GM19467 (cell line): ENCODE data around the gene PTPRZ1.
A peak's percentile ranks its signal among the peaks of the same experiment; 100 is the strongest.

ENCODE experiments used
- ATAC-seq: cut with Tn5 transposase; IDR thresholded peaks from one replicate; pipeline ENCODE4 v1.9.1; 2021; ENCODE audit warnings: mild to moderate bottlenecking, moderate library complexity; ENCODE audit not compliant: unreplicated experiment

Gene PTPRZ1

GRCh38 chr7:122040147-122040546 lies 167.2 kb downstream of the PTPRZ1 start:
- ATAC-seq, result no peak

GRCh38 chr7:122046402-122046801 lies 173.4 kb downstream of the PTPRZ1 start:
- ATAC-seq, result no peak

- no peak for ATAC-seq
These were observed 181.4 kb downstream of the PTPRZ1 start for GRCh38 chr7:122054393-122054792.

DNA sequence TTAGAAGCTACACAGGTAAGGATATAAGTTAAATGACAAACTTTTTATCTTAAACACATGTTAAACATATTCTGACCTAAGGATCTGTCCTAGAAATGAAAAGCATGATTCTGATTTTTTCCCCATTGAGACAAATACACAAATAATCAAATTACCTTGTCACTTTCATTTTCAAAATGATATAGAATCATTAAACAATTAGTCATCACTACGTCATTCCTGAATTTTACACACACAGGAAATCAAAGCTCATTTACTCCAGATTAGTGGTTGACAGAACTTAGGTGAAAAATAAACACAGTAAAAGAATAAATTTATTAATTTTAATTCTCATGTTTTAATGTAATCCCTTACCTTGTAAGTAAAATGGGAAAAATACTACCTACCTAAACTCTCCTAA lies 182.1 kb downstream of the PTPRZ1 start:
- ATAC-seq, result no peak

- ATAC-seq, result no peak
These were observed 184.0 kb downstream of the PTPRZ1 start for GRCh38 chr7:122056977-122057376.

GRCh38 chr7:122059542-122059941 lies 186.6 kb downstream of the PTPRZ1 start:
- ATAC-seq, result no peak

- no peak for ATAC-seq
These were observed 190.2 kb downstream of the PTPRZ1 start for GRCh38 chr7:122063146-122063545.

GRCh38 chr7:122064971-122065370 lies 192.0 kb downstream of the PTPRZ1 start:
- no peak for ATAC-seq

- ATAC-seq, result no peak
These were observed 194.1 kb downstream of the PTPRZ1 start for GRCh38 chr7:122067077-122067476.

DNA sequence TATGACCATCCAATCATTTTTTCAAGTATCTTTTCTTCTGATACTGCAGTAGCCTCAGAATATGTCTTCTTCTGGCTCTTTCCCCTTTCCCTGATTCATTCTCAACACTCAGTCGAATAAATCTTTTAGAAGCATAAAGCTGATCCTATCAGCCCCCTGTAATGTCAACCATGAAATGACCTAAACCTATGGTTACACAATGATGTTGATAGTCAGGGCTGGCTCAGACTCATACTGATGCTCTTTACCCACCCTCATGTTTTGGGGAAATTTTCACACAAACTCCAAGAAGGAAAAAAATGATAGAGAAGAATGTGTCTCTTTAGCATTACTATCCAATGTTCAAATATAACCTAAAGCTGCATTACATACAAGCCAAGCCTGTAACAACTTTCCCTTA lies 195.1 kb downstream of the PTPRZ1 start:
- no peak for ATAC-seq

- ATAC-seq, result no peak
These were observed 196.0 kb downstream of the PTPRZ1 start for GRCh38 chr7:122068999-122069398.

DNA sequence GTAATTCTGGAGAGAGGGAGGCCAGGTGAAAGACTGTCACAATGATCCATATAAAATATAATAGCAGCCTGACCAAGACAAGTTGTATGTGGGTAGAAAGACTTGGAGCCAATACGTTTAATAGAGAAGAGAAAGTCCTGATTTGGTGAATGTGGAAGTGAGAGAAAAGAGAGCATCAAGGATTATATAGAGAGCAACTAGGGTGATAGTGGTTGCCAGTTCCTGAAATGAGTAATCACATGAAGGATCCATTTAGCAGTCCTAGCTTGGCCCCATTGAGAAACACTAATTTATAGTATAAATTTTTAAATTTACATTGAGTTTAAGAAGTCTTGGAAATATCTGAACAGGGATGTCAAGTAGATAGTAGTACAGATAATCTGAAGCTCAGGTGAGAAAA lies 197.1 kb downstream of the PTPRZ1 start:
- no peak for ATAC-seq

- ATAC-seq, result no peak
These were observed 197.9 kb downstream of the PTPRZ1 start for GRCh38 chr7:122070834-122071233.

DNA sequence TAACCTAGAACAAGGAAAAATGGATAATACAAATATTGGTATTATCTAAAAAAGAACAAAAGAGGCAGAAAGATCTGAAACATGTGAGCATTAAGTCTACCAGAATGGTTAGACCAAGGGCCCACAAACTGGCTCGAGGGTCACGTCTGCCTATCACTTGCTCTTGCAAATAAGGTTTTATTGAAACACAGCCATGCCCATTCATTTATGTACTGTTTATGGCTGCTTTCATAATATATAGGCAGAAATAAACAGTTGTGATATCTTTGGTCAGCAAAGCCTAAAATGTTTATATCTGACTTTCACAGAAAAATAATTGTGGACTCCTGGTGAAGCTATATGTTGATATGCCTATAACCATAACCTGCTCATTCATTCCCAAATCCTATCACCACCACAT lies 199.3 kb downstream of the PTPRZ1 start:
- ATAC-seq, result no peak

DNA sequence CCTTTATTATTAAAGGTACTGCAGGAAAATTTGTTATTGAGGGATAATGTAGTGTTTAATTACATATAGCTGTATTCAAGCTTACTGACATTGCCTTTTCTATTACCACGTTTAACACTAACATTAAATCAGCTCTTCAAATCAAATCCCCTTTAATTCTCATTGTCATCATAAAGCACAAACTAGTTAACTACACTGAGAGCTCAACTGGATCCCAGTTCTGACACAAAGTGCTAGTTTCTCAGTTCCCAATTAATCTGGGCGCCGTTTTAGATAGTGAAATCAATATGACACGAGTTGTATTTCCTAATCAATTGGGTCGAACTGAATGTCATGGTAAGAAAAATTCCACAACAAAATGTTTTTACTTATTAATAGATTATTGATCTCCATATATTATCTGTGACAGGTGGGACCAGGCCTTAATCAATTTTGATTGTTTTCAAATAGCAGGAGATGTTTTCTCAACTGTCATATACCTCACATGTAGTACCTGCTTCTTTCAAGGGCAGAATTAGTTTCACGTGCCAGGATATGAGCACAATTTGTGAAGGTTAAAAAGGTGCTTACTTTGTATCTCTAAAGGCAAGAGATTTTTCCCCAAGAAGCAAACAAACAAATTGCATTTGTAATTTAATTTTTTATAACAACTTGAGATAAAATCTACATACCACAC lies 200.1 kb downstream of the PTPRZ1 start:
- no peak for ATAC-seq

DNA sequence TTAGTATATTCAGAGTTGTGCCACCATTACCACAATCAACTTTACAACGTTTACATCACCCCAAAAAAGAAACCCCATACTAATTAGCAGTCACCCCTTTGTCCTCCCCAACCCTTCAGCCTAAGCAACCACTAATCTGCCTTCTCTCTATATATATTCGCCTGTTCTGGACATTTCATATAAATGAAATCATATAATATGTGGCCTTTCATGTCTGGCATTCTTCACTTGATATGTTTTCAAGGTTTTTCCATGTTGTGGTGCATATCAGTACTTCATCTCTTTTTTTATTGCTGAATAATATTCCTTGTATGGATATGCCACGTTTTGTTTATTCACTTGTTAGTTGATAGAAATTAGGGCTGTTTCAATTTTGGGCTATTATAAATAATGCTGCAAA lies 200.7 kb downstream of the PTPRZ1 start:
- no peak for ATAC-seq

DNA sequence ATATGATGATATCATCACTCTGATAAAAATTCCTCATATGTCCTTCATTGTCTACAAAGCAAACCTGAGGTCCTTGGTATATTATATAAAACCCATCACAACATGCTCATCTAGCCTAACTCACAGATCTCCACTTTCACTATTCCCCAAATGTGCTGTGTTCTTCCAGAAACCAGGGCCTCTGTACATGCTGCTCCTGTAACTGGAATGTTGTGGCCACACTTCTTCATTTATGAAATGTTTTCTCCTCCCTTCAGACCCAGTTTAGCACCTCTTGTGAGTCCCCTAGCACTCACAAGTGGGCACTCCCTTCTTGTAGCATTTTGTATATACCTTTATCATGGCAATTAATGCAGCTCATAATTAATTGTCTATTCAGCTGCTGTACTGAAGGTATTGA lies 209.2 kb downstream of the PTPRZ1 start:
- no peak for ATAC-seq

- ATAC-seq, result no peak
These were observed 209.7 kb downstream of the PTPRZ1 start for GRCh38 chr7:122082670-122083069.

DNA sequence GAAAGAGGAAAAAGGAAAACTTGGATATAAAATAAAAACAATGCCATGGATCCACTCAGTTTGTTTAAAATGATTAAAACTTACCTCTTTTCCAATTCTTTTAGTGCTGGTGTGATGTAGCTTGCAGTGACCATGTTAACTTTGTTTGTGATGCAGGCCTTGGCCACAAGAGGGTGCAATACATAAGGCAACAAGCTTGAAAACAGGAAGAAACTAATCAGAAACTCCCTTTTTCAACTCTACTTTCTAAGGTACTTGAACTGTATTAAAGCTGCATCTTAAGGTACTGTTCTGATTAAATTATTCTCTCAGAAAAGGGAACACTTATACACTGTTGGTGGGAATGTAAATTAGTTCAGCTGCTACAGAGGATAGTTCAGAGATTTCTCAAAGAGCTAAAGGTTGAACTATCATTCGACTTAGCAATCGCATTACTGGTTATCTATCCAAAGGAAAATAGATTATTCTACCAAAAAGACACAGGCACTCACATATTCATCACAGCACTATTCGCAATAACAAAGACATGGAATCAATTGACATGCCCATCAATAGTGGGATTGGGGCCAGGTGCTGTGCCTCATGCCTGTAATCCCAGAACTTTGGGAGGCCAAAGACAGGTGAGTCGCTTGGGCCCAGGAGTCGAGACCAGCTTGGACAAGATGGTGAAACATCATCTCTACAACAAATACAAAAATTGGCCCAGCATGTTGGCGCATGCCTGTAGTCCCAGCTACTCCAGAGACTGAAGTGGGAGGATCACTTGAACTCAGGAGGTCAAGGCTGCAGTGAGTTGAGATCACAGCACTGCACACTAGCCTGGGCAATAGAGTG lies 220.2 kb downstream of the PTPRZ1 start:
- peak; percentile 94 for ATAC-seq

DNA sequence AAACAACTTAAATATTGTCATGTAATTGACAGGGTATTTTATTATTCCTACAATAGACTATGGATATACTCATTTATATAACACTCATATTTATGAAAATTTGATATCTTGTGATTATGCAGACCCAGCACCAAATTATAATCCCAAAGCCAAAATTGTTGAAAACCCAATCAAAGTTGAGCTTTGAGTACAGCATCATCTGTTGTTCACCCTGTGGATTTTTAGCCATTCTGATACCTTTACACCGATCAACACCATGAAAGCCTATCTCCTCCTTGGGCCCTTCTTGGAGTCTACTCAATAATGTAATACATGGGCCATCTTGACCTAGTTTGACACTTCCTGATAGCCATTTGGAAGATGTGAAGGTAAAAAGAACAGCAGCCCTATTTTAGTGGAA lies 221.6 kb downstream of the PTPRZ1 start:
- ATAC-seq, result no peak

GRCh38 chr7:122095642-122096041 lies 222.7 kb downstream of the PTPRZ1 start:
- no peak for ATAC-seq

DNA sequence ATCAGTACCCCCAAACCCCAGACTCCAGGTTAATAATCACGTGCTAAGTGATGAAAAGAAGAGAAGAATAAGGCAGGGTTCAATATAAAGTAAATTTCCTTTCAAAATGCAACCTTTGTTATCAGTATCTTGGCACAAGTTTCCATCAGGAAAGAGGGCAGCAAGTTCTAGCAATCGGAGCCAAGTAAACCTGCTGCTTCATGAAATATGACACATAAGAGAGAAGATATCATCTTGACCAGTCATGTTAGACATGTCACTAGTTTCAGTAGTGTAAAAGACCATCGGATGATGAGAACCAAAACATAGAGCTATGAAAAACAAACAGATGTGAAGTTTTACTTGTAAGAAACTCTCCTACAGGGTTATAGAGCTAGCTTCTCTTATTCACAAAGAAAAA lies 227.1 kb downstream of the PTPRZ1 start:
- no peak for ATAC-seq
